ENCODE data around the gene ABCB11.

Gene ABCB11

GRCh38 chr2:169006665-169007064 lies 24.5 kb downstream of the ABCB11 start:
- no peak for DNase-seq

- no peak for DNase-seq
These were observed 25.1 kb downstream of the ABCB11 start for GRCh38 chr2:169005994-169006393.

GRCh38 chr2:169005080-169005598 lies 26.0 kb downstream of the ABCB11 start:
- DNase-seq: no peak

DNA sequence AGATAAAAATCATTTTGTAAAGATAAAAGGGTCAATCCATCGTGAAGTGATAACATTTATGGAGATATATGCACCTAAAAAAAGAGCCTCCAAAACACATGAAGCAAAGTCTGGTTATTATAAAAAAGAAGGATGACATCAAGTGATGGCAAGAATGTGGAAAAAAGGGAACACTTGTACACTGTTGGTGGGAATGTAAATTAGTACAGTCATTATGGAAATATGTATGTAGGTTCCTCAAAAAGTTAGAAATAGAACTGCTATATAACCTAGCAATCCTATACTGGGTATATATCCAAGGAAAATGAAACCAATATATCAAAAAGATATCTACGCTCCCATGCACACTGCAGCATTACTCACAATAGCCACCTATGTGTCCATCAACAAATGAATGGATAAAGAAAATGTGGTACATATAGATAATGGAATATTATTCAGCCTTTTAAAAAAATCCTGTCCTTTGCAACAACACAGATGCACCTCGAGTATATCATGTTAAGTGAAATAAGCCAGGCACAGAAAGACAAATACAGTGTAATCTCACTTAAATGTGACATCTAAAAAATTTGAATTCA lies 28.9 kb downstream of the ABCB11 start:
- DNase-seq: no peak

DNA sequence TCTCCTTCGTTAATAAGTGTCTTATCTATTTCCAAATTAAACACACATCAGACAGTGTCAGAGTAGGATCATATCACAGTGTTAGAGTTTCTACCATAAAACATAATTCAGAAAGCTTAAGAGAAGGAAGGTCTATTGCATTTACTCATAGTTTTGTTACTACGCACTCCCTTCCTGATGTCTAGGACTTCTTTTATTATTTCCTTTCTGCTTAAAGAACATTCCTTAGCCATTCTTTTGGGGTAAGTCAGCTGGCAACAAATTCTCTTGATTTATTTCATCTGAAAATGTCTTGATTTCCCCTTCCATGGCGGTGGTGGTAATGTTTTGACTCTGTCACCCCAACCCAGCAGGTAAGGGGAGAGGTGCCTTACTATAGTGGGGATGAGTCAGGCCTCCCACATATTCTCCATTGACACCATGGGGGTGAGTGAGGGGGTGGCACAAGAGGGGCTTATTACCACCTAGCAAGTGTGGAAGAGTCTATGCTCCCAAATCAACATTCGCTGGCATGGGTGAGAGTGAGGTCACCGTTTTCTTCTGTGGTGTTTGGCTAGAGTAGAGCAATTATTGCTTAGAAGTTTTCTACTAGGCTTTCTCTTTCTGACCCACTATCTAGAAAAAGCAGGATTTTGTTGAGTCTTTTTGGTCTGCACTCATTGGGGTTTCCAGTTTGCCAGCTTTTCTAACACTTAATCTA lies 29.9 kb downstream of the ABCB11 start:
- no peak for DNase-seq

GRCh38 chr2:168999668-169000213 lies 31.4 kb downstream of the ABCB11 start:
- no peak for DNase-seq

DNA sequence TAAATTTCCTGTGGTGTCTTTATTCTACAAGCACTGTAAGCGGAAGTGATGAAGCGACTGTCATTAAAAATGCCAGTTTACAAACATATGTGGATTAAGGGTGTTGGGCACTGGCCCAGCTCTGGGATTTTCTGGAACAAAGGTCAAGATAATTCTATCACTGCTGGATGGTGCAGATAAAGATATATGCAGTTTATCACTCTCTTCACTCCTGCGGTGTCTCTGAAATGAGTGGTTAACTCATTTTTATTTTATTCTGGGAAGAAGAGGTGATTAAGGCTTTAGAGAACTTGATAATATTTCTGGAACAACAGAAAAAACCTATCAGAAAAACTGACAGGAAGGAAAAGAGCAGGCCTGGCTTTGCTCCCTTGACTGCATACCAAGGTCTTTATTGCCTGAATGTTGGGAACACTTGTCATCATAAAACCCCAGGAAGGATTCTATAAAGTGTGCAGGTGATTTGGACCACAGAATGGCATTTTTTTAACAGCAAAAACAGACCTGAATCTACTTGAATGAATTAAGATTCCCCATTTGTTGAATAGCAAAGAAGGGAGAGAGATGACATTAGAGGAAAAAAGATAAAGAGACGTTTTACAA lies 32.4 kb downstream of the ABCB11 start:
- no peak for DNase-seq

- no peak for DNase-seq
These were observed 33.3 kb downstream of the ABCB11 start for GRCh38 chr2:168997794-168998193.

- DNase-seq: no peak
These were observed 34.0 kb downstream of the ABCB11 start for GRCh38 chr2:168997118-168997521.

DNA sequence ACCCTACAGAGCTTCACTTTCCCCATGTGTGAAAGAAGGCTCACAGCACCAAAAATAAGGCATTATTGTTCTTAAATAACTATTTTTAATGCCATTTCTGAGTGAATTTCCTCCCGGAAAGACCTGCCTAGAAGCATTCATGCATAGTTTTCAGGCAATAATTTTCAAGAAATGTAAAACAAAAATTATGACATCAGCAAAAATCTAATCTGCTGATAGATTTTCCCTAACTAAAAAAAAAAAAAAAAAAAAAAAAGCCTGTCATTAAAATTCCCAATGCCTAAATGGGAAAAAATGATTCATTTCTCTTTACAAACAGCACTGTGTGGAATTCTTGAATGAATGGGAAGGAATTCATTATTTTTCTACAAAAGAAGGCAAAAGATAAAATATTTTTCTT lies 35.4 kb downstream of the ABCB11 start:
- no peak for DNase-seq

DNA sequence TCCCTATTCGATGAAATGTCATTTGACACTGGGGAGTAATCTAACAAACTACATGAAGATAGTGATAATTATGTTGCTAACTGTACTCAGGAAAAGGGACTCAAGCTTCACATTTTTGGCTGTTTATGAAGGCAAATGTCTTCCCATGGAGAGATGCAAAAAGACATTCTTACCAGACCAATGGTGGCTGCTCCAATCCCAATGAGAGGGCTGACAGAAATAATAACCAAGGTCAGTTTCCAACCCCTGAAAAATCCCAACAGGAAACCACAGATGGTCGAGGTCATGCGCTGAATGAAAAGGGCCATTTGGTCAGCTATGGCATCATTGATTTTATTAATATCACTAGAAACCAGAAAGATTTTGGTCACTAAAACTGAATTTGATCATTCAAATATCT lies 37.6 kb downstream of the ABCB11 start:
- no peak for DNase-seq

- no peak for DNase-seq
These were observed 38.4 kb downstream of the ABCB11 start for GRCh38 chr2:168992591-168993349.

DNA sequence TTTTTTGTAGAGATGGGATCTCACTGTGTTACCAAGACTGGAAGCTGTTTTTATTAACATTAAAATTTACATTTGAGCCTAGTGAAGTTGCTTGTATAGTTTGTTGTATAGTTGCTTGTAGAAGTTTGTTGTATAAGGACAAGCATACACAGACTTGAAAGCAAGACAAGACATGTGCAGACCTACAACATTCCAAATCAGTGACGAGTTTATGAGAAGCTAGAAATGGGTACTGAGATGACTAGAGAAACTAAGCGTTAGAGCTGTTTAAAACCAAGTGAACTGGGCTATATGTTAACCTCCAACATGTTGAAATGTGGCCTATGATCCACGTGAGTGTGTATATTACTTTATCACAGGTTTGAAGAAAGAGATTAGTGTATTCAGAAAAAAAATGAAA lies 39.1 kb downstream of the ABCB11 start:
- no peak for DNase-seq

GRCh38 chr2:168988755-168989154 lies 42.4 kb downstream of the ABCB11 start:
- DNase-seq: no peak

- no peak for DNase-seq
These were observed 44.7 kb downstream of the ABCB11 start for GRCh38 chr2:168986398-168986943.

GRCh38 chr2:168981651-168982050 lies 49.5 kb downstream of the ABCB11 start:
- DNase-seq: no peak

DNA sequence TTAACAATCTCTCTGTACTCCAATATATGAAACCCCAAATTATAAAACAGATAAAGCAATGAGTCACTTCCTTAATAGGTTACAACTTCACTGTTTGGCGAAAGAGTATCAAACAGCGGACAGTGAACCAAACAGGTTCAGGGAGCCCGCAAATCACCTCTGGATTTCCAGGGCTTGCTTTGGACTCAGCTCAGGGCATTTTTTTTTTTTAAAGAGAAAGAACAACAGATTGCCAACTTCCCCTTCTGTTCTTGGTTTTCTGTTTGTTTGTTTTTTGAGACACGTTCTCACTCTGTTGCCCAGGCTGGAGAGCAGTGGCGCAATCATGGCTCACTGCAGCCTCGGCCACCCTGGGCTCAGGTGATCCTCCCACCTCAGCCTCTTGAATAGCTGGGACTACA lies 52.7 kb downstream of the ABCB11 start:
- no peak for DNase-seq

GRCh38 chr2:168977608-168978007 lies 53.5 kb downstream of the ABCB11 start:
- no peak for DNase-seq

DNA sequence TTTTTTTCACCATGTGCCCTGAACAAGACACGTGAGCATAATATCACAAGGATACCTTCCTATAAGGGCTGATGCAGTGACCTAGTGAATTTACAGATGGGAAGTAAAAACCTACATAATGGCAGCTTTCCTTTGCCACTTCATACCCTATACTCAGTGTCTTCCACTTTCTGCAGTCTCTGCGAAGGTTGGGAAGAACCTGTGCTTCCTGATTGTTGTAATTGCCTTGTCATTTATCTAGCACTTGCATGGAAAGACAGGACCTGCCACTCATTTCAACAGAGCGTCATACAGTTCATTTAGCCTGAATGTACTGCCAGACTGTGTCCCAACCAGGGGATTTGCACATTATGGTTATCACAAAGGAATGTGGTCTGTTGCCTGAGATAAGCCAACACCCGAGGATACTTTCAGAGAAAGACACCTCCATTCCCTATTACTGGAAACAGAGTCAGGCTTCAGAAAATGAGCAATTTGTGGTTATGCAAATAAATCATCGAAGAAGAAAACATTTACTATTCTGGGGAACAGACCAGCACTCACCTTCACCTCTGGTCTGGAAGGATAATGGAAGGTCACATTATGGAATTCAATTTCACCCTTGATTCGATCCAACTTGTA lies 55.0 kb downstream of the ABCB11 start:
- DNase-seq: no peak

- no peak for DNase-seq
These were observed 56.7 kb downstream of the ABCB11 start for GRCh38 chr2:168974428-168974827.

DNA sequence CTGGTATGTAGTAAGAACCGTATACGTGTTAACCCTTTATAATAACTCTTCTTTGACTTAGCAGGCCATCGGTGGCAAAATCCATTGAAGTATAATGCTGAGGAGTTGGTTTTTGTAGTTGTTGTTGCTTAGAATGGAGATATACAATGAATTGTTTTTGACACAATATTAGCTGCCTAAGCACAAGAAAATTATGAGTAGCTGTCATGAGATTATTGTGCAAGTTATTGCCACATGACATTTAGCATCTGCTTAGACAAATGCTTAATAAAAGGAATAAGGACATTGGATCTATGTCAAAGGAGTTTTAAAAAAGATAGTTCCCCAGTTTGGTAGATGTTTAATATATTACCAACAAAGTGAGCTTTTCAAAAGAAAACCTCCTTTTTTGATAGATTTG lies 59.9 kb downstream of the ABCB11 start:
- DNase-seq: no peak

DNA sequence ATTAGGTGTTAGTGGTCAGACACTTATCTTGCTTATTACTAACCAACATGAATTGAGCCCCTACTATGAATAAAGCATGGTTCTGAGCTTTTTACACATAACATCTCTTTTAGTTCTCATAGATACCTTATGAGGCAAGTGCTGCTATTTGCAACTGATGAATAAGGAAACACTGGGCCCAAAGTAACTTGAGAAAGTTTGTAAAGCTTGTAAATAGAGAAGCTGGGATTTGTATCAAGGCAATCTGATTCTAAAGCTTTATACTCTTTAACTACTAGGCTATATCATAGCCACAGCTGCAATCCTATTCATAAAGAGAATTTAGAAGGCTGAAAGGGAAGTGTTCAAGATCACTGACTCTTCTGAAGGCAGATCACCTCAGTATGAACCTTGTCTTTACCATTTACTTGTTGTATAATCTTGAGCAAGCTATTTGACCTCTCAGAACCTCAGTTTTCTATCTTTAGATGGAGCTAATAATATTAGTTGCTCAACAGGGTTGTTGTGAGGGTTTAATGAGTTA lies 60.4 kb downstream of the ABCB11 start:
- DNase-seq: no peak
